HEK293 (cell line): ENCODE results near the gene TMEM208.
A peak's percentile ranks its signal among the peaks of the same experiment; 100 is the strongest.

Experiments used
- GLI2 ChIP-seq: fragments of 450-650 bp; formaldehyde crosslinking; IDR thresholded peaks from 2 replicates; pipeline ENCODE4; 2017; ENCODE audit warnings: missing biosample characterization, missing genetic modification characterization, low read depth, borderline replicate concordance
- HOXD13 ChIP-seq: sonication (generic); formaldehyde crosslinking; IDR thresholded peaks from 2 replicates; pipeline ENCODE4 v1.8.0; 2022; ENCODE audit warnings: missing genetic modification reagents, borderline replicate concordance
- KLF17 ChIP-seq: fragments of 450-650 bp; formaldehyde crosslinking; IDR thresholded peaks from 2 replicates; pipeline ENCODE4 v1.5.1; 2016; ENCODE audit warnings: missing biosample characterization, missing genetic modification characterization
- MZF1 ChIP-seq: fragments of 450-650 bp; formaldehyde crosslinking; IDR thresholded peaks from 2 replicates; pipeline ENCODE4 v1.5.1; 2017; ENCODE audit warnings: missing biosample characterization, missing genetic modification characterization, borderline replicate concordance
- PBX3 ChIP-seq: sonication (generic); formaldehyde crosslinking; IDR thresholded peaks from 2 replicates; pipeline ENCODE4 v1.8.1; 2022; ENCODE audit warnings: mild to moderate bottlenecking, moderate library complexity, missing genetic modification reagents
- TCF7L2 ChIP-seq: IDR thresholded peaks from 2 replicates; pipeline ENCODE4 v1.6.1; 2011; ENCODE audit warnings: low read depth, mild to moderate bottlenecking, inconsistent platforms, low read length, moderate library complexity, borderline replicate concordance
- ZBTB17 ChIP-seq: fragments of 450-650 bp; formaldehyde crosslinking; IDR thresholded peaks from 2 replicates; pipeline ENCODE4 v1.5.1; 2016; ENCODE audit warnings: missing biosample characterization, missing genetic modification characterization
- ZBTB21 ChIP-seq: fragments of 450-650 bp; formaldehyde crosslinking; IDR thresholded peaks from 2 replicates; pipeline ENCODE4 v1.5.1; 2017; ENCODE audit warnings: missing biosample characterization, missing genetic modification characterization
- ZBTB44 ChIP-seq: fragments of 450-650 bp; IDR thresholded peaks from 2 replicates; pipeline ENCODE4 v1.5.1; 2018; ENCODE audit warnings: missing biosample characterization, mild to moderate bottlenecking, missing genetic modification characterization
- ZBTB49 ChIP-seq: fragments of 450-650 bp; formaldehyde crosslinking; IDR thresholded peaks from 2 replicates; pipeline ENCODE4 v1.5.1; 2016; ENCODE audit warnings: missing biosample characterization, missing genetic modification characterization, low read depth
- ZBTB7A ChIP-seq: fragments of 450-650 bp; formaldehyde crosslinking; IDR thresholded peaks from 2 replicates; pipeline ENCODE4 v1.5.1; 2016; ENCODE audit warnings: low read depth, missing biosample characterization, missing genetic modification characterization
- ZEB2 ChIP-seq: fragments of 450-650 bp; formaldehyde crosslinking; IDR thresholded peaks from 2 replicates; pipeline ENCODE4 v1.5.1; 2016; ENCODE audit warnings: missing biosample characterization, missing genetic modification characterization
- ZFP3 ChIP-seq: fragments of 450-650 bp; formaldehyde crosslinking; IDR thresholded peaks from 2 replicates; pipeline ENCODE4 v1.5.1; 2016; ENCODE audit warnings: low read depth, missing biosample characterization, missing genetic modification characterization
- ZNF10 ChIP-seq: fragments of 450-650 bp; formaldehyde crosslinking; IDR thresholded peaks from 2 replicates; pipeline ENCODE4 v1.5.1; 2017; ENCODE audit warnings: missing biosample characterization, missing genetic modification characterization
- ZNF112 ChIP-seq: fragments of 450-650 bp; formaldehyde crosslinking; IDR thresholded peaks from 2 replicates; pipeline ENCODE4 v1.5.0; 2017; ENCODE audit warnings: missing biosample characterization, missing genetic modification characterization
- ZNF169 ChIP-seq: fragments of 450-650 bp; formaldehyde crosslinking; IDR thresholded peaks from 2 replicates; pipeline ENCODE4 v1.5.1; 2016; ENCODE audit warnings: missing biosample characterization, missing genetic modification characterization
- ZNF202 ChIP-seq: fragments of 450-650 bp; formaldehyde crosslinking; IDR thresholded peaks from 2 replicates; pipeline ENCODE4 v1.5.1; 2016; ENCODE audit warnings: missing biosample characterization, missing genetic modification characterization, borderline replicate concordance
- ZNF335 ChIP-seq: fragments of 450-650 bp; formaldehyde crosslinking; conservative IDR thresholded peaks from 2 replicates; pipeline ENCODE4 v1.5.1; 2016; ENCODE audit warnings: missing biosample characterization, missing genetic modification characterization
- ZNF521 ChIP-seq: fragments of 450-650 bp; formaldehyde crosslinking; IDR thresholded peaks from 2 replicates; pipeline ENCODE4 v1.5.1; 2017; ENCODE audit warnings: missing biosample characterization, mild to moderate bottlenecking, missing genetic modification characterization
- ZNF610 ChIP-seq: fragments of 450-650 bp; formaldehyde crosslinking; IDR thresholded peaks from 2 replicates; pipeline ENCODE4 v1.5.1; 2016; ENCODE audit warnings: missing biosample characterization, missing genetic modification characterization, borderline replicate concordance
- ZNF76 ChIP-seq: fragments of 450-650 bp; formaldehyde crosslinking; IDR thresholded peaks from 2 replicates; pipeline ENCODE4; 2016; ENCODE audit warnings: low read depth, missing biosample characterization, missing genetic modification characterization, borderline replicate concordance
- ZNF830 ChIP-seq: fragments of 450-650 bp; IDR thresholded peaks from 2 replicates; pipeline ENCODE4 v1.5.0; 2018; ENCODE audit warnings: missing biosample characterization, missing genetic modification characterization, low read depth, mild to moderate bottlenecking, moderate library complexity
- TF ChIP-seq, protein P1 (sequence below): fragments of 450-650 bp; formaldehyde crosslinking; IDR thresholded peaks from 2 replicates; pipeline ENCODE4 v1.5.1; 2017; ENCODE audit warnings: missing biosample characterization, missing genetic modification characterization
- TF ChIP-seq, protein P2 (sequence below): fragments of 450-650 bp; formaldehyde crosslinking; IDR thresholded peaks from 2 replicates; pipeline ENCODE4 v1.5.1; 2016; ENCODE audit warnings: missing biosample characterization, missing genetic modification characterization
- TF ChIP-seq, protein P3 (sequence below): fragments of 450-650 bp; formaldehyde crosslinking; IDR thresholded peaks from 2 replicates; pipeline ENCODE4 v1.5.1; 2016; ENCODE audit warnings: missing biosample characterization, missing genetic modification characterization

The TMEM208 gene

GRCh38 chr16:67277294-67277998 is 50.5 kb downstream of the TMEM208 start (continued):
- TF ChIP-seq, protein P1, sequence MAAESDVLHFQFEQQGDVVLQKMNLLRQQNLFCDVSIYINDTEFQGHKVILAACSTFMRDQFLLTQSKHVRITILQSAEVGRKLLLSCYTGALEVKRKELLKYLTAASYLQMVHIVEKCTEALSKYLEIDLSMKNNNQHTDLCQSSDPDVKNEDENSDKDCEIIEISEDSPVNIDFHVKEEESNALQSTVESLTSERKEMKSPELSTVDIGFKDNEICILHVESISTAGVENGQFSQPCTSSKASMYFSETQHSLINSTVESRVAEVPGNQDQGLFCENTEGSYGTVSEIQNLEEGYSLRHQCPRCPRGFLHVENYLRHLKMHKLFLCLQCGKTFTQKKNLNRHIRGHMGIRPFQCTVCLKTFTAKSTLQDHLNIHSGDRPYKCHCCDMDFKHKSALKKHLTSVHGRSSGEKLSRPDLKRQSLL (tag by site-specific recombination) = no peak
- TF ChIP-seq ZNF335 (tag by site-specific recombination) (no peak; the same call in 1 of the 2 replicates), ZBTB44 (tag by site-specific recombination) (no peak), ZFP3 (no peak), ZBTB17 (no peak), HOXD13 (CRISPR knock-in tag) (no peak), ZNF76 (tag by site-specific recombination) (no peak), KLF17 (tag by site-specific recombination) (0 out of 2 replicates have a peak, but pooled peaks have one; percentile 49), ZBTB49 (tag by site-specific recombination) (no peak), GLI2 (tag by site-specific recombination) (no peak), ZNF830 (tag by site-specific recombination) (no peak), TCF7L2 (no peak), ZNF610 (tag by site-specific recombination) (no peak), MZF1 (tag by site-specific recombination) (no peak), PBX3 (CRISPR knock-in tag) (no peak), ZNF112 (tag by site-specific recombination) (no peak), ZNF202 (tag by site-specific recombination) (no peak), ZEB2 (tag by site-specific recombination) (peak; percentile 57; the same call in 1 of the 2 replicates), ZNF521 (no peak), ZBTB21 (no peak), ZNF169 (tag by site-specific recombination) (no peak), ZNF10 (tag by site-specific recombination) (no peak), ZBTB7A (tag by site-specific recombination) (no peak)
- TF ChIP-seq, protein P2, sequence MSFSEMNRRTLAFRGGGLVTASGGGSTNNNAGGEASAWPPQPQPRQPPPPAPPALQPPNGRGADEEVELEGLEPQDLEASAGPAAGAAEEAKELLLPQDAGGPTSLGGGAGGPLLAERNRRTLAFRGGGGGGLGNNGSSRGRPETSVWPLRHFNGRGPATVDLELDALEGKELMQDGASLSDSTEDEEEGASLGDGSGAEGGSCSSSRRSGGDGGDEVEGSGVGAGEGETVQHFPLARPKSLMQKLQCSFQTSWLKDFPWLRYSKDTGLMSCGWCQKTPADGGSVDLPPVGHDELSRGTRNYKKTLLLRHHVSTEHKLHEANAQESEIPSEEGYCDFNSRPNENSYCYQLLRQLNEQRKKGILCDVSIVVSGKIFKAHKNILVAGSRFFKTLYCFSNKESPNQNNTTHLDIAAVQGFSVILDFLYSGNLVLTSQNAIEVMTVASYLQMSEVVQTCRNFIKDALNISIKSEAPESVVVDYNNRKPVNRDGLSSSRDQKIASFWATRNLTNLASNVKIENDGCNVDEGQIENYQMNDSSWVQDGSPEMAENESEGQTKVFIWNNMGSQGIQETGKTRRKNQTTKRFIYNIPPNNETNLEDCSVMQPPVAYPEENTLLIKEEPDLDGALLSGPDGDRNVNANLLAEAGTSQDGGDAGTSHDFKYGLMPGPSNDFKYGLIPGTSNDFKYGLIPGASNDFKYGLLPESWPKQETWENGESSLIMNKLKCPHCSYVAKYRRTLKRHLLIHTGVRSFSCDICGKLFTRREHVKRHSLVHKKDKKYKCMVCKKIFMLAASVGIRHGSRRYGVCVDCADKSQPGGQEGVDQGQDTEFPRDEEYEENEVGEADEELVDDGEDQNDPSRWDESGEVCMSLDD (tag by site-specific recombination) = no peak
- TF ChIP-seq, protein P3, sequence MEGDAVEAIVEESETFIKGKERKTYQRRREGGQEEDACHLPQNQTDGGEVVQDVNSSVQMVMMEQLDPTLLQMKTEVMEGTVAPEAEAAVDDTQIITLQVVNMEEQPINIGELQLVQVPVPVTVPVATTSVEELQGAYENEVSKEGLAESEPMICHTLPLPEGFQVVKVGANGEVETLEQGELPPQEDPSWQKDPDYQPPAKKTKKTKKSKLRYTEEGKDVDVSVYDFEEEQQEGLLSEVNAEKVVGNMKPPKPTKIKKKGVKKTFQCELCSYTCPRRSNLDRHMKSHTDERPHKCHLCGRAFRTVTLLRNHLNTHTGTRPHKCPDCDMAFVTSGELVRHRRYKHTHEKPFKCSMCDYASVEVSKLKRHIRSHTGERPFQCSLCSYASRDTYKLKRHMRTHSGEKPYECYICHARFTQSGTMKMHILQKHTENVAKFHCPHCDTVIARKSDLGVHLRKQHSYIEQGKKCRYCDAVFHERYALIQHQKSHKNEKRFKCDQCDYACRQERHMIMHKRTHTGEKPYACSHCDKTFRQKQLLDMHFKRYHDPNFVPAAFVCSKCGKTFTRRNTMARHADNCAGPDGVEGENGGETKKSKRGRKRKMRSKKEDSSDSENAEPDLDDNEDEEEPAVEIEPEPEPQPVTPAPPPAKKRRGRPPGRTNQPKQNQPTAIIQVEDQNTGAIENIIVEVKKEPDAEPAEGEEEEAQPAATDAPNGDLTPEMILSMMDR (tag by site-specific recombination) = no peak
